Measurements from ENCODE around the gene IGSF9.

IGSF9 gene

DNA sequence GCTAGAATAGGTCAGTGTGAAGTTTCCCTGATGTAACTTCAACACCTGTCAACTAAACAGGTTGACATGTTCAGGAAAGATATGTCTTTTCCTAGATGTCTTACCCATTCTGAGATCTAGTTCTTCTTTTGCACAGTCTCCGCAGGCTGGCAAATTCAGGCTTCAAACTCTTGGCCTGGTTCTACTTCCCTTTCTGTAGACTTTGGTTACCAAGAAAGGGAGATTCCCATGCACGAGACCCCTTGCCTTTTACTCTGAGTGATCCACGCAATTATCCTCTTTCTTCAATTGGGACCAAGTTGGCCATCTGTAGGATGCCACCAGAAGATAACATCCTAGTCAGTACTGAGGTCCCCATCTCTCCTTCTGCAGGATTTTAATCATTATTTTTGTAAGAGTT is 47.5 kb downstream of the IGSF9 start:
- no peak for DNase-seq (ENCODE audit: low read depth)

- DNase-seq (ENCODE audit: low read depth), result no peak
Observed at GRCh38 chr1:159896546-159896930, 48.9 kb downstream of the IGSF9 start.

DNA sequence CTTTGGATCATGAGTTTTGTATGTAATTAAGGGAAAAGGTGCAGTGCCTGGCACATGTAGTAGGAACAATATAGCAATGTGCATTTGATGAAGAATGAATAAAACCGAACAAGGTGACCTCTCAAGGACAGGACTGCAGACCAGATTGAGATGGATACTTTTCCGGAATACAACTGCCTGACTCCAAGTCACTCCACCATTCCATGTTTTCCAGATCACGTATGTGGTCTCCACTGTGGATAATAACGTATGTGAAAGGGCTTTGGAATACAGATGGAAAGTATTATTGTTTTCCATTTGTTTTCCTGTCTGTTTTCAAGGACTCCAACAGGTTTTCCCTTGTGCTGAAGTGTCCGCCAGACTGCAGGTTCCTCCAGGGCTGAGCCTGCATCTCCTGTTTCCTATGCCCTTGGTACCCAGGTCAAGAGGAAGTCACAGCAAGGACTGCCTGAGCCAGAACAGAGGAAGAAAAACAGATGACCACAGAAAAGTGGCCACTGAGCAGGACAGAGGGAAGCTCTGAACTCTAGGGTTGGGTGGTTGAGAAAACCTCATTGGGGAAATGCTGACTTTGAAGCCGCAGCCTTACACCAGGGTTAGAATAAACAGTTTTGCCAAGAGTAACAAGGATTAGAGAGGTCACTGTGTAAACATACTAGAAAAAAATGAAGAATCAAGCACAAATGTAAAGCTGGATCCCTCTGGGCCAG is 49.4 kb downstream of the IGSF9 start:
- DNase-seq (ENCODE audit: low read depth), result no peak

GRCh38 chr1:159895286-159895685 is 50.1 kb downstream of the IGSF9 start:
- no peak for DNase-seq (ENCODE audit: low read depth)

- no peak for DNase-seq (ENCODE audit: low read depth)
Observed at GRCh38 chr1:159892944-159893343, 52.5 kb downstream of the IGSF9 start.

DNA sequence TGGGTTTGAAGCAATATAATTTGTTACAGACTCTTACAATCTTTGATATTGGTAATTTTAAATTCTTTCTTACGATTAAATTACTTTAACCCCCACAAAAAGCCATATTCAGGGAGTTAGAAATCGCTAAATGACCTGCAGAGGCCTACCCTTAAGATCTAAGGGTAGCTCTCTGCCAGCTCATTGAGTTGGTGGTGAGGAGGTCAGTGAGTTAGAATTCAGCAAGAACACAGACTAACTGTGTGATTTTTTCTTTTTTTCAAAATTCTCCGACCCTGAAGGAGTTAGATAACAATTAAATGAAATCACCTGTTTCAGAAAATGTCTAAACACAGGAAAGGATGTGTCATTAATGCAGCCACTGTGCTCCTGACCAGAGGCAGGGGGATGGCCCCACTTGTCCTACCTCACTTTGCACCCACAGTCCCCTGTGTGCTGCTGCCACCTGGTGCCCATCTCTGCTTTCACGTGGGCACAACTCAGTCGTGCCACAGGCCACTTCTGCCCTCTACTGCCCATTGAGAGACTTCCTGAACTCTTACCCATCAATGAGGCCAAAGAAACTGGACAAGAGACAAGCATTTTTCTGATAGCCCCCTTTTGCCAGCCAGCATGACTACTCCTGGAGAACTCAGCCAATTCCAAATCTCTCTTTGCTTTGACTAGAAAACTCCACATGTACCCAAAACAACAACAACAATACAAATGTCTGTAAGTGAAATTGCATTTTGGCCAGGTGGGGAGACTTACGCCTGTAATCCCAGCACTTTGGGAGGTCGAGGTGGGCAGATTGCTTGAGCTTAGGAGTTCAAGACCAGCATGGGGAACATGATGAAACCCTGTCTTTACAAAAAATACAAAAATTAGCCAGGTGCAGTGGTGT is 53.9 kb downstream of the IGSF9 start:
- peak; percentile 77 for DNase-seq (ENCODE audit: low read depth)

DNA sequence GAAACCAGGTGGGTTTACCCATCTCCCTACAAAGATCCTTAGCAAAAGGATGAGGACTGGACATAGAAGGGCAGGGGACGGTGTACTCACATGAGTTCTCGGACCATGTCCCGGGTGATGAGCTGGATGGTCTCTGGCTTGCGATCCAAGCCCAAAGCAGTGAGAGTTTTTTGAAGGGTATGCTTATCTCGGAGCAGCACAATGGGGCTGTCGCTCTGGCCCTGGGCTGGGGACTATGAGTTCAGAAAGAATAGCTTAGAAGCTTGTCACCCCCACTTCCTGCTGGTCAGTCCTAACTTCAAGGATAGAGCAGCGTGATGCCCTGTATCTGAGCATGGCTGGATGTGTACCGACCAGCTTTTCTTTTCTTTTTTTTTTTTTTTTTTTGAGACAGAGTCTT is 55.0 kb downstream of the IGSF9 start:
- no peak for DNase-seq (ENCODE audit: low read depth)

DNA sequence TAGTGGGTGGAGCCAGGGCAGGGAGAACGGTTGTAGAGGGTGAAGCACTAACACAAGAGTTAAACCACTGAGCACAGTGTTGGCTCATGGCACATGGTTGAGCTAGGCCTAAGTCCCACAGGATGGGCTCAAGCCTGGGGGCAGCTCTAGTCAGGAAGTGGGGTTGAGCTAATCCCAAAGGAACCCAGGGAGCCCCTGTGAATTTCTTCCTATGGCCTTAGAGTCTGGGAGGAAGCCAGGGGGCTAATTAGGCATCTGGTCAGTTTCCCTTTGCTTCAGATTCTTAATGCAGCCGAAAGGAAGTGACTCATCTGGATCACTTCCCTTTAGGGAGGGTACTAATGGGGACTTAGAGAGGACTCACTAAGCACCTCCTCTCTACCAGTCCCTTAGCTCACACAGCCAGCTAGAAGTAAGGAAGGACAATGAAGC is 55.6 kb downstream of the IGSF9 start:
- DNase-seq (ENCODE audit: low read depth), result peak; percentile 91

GRCh38 chr1:159889202-159889601 is 56.2 kb downstream of the IGSF9 start:
- DNase-seq (ENCODE audit: low read depth), result no peak

DNA sequence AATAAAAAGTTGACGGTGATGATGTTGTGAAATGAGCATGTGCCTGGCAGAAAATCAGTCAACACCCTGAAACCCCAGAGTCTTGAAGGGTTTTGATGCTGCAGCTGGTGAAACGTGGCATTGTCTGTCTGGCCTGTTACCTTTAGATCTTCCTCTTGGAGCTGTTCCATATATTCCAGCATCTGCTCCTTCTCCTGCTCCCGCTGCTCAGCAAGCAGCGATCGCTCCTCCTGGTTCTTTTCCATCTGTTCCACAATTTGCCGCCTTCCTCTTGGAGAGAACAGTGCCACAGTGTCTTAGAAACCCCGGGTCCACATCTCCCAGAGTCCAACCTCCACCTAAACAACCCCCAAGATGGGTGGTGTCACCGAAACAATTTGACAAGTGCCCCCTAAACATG is 61.1 kb downstream of the IGSF9 start:
- no peak for DNase-seq (ENCODE audit: low read depth)

- DNase-seq (ENCODE audit: low read depth), result no peak
Observed at GRCh38 chr1:159883134-159883533, 62.3 kb downstream of the IGSF9 start.

GRCh38 chr1:159882527-159882862 is 62.9 kb downstream of the IGSF9 start:
- DNase-seq (ENCODE audit: low read depth), result no peak

DNA sequence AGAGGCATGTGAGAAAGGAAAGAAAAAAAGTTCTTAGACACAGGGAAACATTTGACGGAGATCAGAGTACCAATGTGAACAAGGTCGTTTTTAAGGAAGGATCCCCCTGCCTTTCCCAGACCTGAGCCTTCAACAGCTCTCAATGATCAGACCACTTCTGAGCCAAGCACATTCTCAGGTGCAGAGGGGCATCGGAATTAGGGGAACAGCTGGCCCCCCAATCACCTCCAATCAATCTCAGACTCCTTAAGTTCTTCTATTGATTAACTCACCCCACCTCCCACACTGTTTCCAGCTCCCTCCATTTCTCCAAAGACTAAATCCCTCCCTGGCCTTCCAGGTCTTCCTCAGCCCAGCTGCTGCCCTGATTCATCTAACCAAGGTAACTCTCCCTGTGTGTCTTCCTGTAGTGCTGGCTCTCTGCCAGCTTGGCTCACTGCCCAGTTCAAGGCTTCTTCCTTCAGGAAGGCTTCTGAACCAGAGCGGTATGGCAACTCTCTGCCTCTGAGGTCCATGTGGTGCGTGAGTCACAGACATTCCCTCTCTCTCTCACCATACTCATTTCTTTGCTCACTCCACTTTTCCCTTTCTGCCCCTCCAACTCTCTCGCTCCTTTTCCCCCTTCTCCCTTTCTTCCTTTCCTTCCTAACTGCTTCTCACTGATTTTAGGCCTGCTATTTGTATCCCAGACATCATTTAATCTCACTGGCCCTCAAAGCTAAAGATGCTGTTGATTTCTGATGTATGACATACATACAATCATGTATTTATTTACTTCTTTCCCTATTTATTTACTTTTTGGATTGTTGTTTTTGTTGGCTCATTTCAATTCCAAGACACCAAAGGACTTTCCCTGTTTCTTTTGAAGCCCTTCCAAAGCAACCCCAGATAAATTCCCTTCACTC is 63.5 kb downstream of the IGSF9 start:
- DNase-seq (ENCODE audit: low read depth), result peak; percentile 91

DNA sequence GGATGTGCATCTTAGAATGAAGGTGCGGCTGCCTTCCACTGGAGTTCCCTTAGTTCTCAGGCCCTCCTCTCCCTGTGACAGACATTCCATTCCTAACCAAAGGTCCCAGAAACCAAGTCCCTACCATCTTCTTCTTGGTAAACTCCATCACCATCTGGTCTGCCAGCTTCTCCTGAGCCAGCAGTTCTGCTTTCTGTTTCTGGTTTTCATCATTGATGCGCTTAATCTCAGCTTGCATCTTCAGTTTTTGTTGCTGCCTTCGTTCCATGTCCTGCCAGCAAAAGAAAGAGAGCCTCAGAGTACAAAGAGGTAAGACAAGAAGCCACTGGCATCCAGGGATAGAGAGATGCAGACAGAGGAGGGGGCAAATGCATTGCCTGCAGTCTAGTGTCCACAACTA is 65.0 kb downstream of the IGSF9 start:
- DNase-seq (ENCODE audit: low read depth), result no peak

GRCh38 chr1:159879977-159880376 is 65.4 kb downstream of the IGSF9 start:
- peak; percentile 60 for DNase-seq (ENCODE audit: low read depth)

DNA sequence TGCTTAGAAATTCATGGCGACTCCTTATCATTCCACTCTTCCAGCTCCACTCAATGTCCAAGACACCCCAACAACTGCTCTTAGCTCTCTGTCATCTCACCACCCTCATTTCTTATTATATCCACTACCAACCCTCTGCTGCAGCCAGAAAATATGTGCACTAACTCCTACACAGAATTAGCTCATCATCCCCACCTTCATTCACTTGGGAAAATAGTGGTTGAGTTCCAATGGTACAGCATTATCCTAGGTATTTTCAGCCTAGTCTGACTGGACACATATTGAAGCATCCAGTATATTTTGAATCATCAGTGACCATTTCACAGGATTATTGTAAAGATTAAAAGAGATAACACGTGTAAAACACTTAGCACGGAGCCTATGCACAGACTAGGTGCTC is 66.3 kb downstream of the IGSF9 start:
- DNase-seq (ENCODE audit: low read depth), result no peak

DNA sequence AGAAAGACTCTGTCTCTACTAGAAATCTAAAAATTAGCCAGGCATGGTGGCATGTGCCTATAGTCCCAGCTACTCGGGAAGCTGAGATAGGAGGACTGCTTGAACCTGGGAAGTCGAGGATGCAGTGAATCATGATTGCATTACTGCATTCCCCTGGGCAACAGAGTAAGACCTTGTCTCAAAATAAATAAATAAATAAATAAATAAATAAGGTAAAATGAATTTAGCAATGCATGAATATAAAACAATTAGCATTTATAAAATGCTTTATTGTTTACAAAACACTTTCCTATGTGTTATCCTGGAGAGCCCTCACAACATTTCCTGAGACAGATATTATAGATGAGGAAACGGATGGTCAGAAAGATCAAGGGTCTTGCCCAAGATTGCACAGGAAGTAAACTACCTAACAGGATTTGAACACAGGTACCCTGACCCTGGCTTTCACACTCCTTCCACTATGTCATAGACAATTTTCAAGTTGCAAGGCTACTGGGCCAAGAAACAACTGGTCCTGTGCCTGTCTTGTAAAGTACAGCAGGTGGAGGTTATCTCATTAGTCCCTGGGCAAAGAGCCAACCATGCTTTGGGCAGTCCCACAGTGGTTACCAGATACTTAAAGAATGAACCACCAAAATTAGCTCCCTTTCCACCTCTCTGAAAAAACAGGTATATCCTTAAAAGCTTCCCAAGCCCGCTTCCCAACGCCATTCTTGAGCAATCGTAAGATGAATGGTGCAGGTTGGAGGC is 67.5 kb downstream of the IGSF9 start:
- no peak for DNase-seq (ENCODE audit: low read depth)

All from GM04504 (cell line).